Stimulated activated CD4-positive, alpha-beta T cell treated with anti-CD3 and anti-CD28 coated beads, Interleukin-4, amount 100 ng/mL, for 48 hours (primary cell): Measurements from ENCODE around the gene G6PC1.
"Not testable (repeated sequence)": the region's sequence is repeated elsewhere in the genome, so short reads cannot be mapped to it uniquely, and the experiment has no call there.

Experiments
- DNase-seq, 2 donors: peaks; one replicate each; pipeline ENCODE4 v3.0.0-alpha.2; 2020; ENCODE audit warnings: low read depth in 2 of 2

G6PC1 gene

DNA sequence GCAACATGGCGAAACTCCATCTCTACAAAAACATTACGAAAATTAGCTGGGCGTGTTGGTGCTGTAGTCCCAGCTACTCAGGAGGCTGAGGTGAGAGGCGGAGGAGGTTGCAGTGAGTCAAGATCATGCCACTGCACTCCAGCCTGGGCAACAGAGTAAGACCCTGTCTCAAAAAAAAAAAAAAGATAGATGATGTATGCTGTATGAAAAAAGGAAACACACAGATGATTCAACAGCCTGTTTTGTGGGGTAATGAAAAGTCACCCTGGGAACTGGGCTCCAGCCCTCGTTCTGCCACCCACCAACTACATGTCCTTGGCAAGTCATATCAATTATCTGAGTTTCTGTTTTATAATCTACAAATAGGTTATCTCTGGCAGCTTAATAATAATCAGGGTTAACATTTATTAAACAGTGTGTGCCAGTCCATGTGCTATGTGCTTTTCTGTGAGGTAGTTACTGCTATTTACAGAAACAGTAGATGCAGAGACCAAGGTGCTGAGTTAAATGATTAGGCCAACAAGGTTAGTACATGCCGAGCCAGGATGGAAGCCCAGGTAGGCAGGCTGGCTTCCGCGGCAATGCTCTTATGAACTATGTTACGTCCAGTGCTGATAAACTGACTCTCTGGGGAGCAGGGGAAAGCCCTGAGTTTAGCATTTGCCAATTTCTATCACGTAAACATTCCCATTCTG, 1.1 kb downstream of the G6PC1 start:
- no peak for DNase-seq

GRCh38 chr17:42904110-42904469, 3.5 kb downstream of the G6PC1 start:
- DNase-seq = no peak

GRCh38 chr17:42906772-42907446, 6.3 kb downstream of the G6PC1 start:
- no peak for DNase-seq

DNA sequence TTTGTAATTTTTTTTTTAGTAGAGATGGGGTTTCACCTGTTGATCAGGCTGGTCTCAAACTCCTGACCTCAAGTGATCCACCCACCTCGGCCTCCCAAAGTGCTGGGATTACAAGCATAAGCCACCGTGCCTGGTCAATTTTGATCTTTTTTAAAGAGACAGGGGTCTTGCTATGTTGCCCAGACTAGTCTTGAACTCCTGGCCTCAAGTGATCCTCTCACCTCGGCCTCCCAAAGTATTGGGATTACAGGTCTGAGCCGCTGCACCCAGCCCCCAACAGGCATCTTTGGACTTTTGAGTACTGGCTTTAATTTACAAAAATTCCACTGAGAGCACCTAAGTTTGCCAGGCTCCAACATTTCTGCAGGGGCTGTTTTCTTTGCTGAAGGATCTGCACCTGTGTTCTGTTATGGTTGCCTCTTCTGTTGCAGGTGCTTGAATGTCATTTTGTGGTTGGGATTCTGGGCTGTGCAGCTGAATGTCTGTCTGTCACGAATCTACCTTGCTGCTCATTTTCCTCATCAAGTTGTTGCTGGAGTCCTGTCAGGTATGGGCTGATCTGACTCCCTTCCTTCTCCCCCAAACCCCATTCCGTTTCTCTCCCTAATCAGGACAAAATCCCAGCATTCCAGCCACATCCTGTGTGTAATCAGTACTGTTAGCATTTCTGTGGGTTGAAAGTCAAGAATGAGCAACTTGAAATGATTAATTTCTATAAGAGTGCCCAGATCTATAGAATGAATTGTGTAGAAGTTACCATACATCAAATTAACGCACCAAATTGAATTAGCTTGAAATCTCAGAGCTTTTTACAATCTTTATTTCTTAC, 8.5 kb downstream of the G6PC1 start:
- DNase-seq = no peak

- DNase-seq = no peak
Observed at GRCh38 chr17:42913522-42913921, 12.9 kb downstream of the G6PC1 start.

DNA sequence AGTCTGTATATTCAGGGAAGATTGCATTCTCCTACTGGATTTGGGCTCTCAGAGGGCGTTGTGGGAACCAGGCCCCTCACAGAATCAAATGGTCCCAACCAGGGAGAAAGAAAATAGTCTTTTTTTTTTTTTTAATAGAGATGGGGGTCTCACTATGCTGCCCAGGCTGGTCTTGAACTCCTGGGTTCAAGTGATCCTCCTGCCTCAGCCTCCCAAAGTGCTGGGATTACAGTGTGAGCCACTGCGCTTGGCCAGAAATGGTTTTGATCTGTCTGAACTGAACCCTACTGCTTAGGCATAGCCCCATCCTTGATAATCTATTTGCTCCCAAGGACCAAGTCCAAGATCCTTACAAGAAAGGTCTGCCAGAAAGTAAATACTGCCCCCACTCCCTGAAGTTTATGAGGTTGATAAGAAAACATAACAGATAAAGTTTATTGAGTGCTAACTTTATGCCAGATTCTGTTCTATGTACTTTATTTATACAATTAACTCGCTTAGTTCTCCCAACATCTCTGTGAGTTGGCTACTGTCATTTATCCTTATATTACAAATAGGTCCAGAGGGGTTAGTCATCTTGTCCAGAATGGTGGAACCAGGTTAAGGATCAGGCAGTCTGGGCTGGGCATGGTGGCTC, 13.5 kb downstream of the G6PC1 start:
- no peak for DNase-seq

DNA sequence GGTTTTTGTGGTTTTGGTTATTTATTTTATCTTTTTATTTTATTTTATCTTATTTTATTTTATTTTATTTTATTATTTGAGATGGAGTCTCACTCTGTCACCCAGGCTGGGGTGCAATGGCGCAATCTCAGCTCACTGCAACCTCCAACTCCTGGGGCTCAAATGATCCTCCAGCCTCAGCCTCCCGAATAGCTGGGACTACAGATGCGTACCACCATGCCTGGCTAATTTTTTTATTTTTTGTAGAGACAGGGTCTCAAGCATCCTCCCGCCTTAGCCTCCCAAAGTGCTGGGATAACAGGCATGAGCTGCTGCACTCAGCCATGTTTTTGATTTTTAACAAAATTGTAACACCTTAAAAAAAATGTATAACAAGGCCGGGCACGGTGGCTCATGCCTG, 14.7 kb downstream of the G6PC1 start:
- not testable (repeated sequence) for DNase-seq

- DNase-seq = not testable (repeated sequence)
Observed at GRCh38 chr17:42916388-42917235, 16.0 kb downstream of the G6PC1 start.

- DNase-seq = no peak
Observed at GRCh38 chr17:42917236-42917603, 16.6 kb downstream of the G6PC1 start.

DNA sequence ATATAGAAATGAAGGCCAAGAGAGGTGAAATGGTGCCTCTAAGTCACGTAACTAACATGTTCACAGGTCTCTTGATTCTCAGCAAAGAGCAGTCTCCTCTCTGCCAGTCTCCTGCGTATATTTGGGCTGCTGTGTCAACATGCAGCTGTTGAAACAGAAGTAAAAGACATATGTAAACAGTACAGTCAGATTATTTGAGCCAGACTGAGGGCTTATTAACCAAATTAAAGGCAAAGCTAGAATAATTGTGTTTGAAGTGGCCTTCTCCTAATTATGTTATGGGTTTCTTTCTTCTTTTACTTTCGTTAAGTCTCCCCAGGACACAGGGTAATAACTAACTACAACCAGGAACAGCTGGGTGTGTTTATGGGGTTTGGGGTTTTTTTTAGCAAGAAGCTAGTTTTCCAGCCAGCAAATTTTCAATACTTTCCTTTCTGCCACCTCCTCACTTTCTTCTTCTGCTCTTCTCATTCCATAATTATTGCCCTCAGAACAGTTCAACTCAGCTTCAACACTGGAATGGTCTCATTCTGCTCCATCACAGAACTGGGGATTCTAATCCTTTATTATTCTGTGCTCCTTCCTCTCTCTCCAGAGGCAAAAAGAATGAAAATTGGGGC, 18.4 kb downstream of the G6PC1 start:
- no peak for DNase-seq

GRCh38 chr17:42919522-42920077, 19.0 kb downstream of the G6PC1 start:
- not testable (repeated sequence) for DNase-seq

DNA sequence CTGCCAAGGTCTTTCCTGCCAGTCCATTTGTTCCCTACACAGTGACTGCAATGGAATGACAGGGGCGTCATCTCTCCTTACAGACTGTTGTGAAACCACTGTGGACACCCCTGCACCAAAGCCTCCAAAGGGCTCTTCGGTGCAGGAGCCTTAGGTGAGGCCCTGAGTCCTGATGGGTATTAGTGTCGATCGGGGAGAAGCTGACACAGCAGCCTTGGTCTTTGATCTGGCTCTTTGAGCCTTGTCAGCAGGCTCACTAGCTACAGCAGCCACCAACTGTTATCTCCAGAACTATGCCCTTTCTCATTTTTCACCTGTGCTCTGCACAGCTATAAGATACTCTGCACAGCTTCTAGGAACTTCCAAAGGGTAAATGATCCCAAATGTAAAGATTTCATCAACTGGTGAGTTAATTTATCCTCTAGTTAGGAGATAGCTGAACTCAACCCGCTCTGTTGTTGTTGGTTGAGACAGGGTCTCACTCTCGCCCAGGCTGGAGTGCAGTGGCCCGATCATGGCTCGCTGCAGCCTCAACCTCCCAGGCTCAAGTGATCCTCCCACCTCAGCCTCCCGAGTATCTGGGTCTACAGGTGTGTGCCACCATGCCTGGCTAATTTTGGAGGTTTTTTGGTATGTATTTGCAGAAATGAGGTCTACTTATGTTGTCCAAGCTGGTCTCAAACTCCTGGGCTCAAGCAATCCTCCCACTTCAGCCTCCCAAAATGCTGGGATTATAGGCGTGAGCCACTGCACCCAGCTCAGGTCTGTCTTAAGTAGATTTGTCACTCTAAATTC, 19.7 kb downstream of the G6PC1 start:
- no peak for DNase-seq

DNA sequence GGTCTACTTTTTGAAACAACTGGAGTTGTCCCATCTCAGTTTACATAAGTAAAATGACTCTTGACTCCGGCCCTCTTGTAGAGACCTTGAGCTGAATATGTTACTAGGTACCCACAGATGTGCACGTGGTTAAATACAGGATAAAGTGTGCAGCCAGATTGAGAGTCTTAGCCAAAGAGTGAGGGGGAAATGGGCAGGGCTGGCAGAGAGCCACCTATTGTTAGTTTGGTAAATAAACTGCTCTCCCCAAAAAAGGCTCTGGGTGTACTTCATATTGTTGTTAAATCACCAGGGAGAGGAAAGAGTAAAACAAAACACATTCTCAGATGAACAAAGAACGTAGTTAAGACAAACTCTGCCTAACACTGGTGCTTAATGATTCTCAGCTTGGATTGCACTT, 20.3 kb downstream of the G6PC1 start:
- no peak for DNase-seq

- DNase-seq = no peak
Observed at GRCh38 chr17:42922294-42922693, 21.7 kb downstream of the G6PC1 start.

DNA sequence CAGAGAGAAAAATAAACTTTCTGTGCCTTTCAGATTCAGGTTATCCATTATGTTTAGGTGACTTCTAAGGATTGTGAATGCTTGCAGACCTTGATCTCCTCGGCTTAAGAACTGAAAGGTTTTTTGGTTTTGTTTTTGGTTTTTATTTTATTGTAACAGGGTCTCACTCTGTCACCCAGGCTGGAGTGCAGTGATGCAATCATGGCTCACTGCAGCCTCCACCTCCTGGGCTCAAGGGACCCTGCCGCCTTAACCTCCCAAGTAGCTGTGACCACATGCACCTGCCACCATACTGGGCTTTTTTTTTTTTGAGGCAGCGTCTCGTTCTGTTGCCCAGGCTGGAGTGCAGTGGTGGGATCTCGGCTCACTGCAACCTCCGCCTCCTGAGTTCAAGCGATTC, 22.9 kb downstream of the G6PC1 start:
- not testable (repeated sequence) for DNase-seq

DNA sequence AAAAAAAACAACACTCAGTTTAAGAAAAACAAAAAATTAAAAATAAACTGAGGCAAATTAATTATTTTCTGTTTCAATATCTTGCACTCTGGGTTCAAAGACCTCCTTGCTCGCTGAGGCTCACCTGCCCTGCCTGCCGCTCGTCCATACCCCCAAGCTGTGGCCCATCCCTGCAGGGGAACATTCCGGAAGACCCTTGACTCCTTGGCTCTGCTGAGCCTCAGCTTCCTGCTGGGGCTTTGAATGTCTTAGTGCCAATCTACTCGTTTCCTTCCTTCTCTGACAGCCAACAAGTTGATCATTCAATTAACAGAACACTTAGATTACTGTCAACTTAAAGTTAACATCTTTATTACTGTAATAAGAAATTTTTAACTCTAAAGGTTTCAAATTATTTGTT, 24.3 kb downstream of the G6PC1 start:
- no peak for DNase-seq

DNA sequence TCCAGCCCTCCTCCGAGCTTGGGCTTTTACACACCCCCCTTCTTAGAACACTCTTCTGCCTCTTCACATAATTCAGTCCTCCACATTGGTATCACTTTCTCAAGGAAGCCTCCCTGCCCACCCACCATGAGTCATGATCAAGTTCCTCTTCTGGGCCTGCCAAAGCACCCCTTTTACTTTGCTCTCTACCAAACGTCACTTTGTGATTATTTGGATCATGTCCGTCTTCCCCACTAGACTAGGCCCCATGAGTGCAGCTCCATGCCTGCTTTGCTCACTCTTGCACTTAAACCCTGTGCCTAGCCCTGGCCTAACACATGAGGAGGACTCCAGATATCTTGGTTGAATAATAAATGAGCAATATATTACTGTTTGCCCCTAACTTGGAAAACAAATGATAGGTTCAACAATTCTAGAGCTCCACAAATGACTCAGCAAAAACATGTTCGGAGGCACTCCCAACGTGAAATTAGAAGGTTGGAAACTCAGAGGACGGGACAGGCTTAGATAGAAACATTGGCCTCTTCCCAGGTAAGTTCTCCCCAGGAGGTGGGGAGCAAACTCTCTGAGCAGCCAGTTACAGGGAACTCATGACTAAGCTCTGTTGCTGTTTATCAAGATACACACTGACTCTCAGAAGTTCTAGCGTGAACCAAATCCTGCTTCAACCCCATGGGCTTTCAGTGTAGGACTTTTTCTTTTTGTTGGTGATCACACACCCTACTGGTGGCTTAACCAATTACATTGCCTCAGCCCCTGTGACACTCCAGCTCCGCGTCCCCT, 28.3 kb downstream of the G6PC1 start:
- peak; percentile 25 to 26 for DNase-seq

GRCh38 chr17:42929497-42929844, 28.9 kb downstream of the G6PC1 start:
- DNase-seq = no peak
